SK-N-SH (cell line): ENCODE data around the gene C6orf120. TPM values are rescaled to one million over a fixed set of nuclear protein-coding genes. Genes with fewer than 3 reads are reported as not detected.
A peak's percentile ranks its signal among the peaks of the same experiment; 100 is the strongest.

Experiments used
- CTCF ChIA-PET: fragments of 300-600, 350-600 bp; formaldehyde crosslinking; extraction: SDS; loops from one replicate; lab custom pipeline; 2021; lab: Yijun Ruan, JAX
- POLR2A ChIA-PET: fragments of 350-600 bp; sonication (Branson Sonifier 250); formaldehyde crosslinking; extraction: SDS; loops from one replicate; lab custom pipeline; 2020; ENCODE audit warnings: antibody characterized with exemption, inconsistent platforms; lab: Yijun Ruan, JAX
- DNase-seq: peaks from one replicate; pipeline ENCODE4 v3.0.0; 2012
- H2AFZ ChIP-seq: fragments of 200-600 bp; sonication (generic); 2 replicates; pipeline ENCODE4 v1.8.1; 2016; ENCODE audit warnings: antibody characterized with exemption, mild to moderate bottlenecking, low read depth
- H3F3A ChIP-seq: fragments of 200-600 bp; sonication (generic); replicated peaks from 2 replicates; pipeline ENCODE3; 2016; ENCODE audit warnings: antibody characterized with exemption, mild to moderate bottlenecking; ENCODE audit not compliant: insufficient read depth
- H3K27ac ChIP-seq, 2 experiments: fragments of 200-500 bp in 1 of 2; fragments of 200-600 bp in 1 of 2; sonication (Bioruptor generic) in 1 of 2; sonication (generic), shearing (Covaris generic) in 1 of 2; 2 replicates each; pipeline versions ENCODE4 v1.5.1 to v1.6.1; 2014 to 2016; ENCODE audit warnings: low read depth in 2 of 2, inconsistent platforms in 1 of 2, low read length in 1 of 2, mild to moderate bottlenecking in 1 of 2, mixed read lengths in 1 of 2
- H3K27me3 ChIP-seq: fragments of 200-600 bp; sonication (generic), shearing (Covaris generic); 2 replicates; pipeline ENCODE4 v1.6.1; 2016; ENCODE audit warnings: mixed run types; ENCODE audit not compliant: insufficient read depth
- H3K36me3 ChIP-seq, 2 experiments: fragments of 200-500 bp in 1 of 2; fragments of 200-600 bp in 1 of 2; sonication (Bioruptor generic) in 1 of 2; sonication (generic) in 1 of 2; replicated peaks in 1 of 2; 2 replicates each; pipeline versions ENCODE3 to v1.5.1; 2014 to 2016; ENCODE audit warnings: low read length in 1 of 2, mild to moderate bottlenecking in 1 of 2; ENCODE audit not compliant: insufficient read depth in 2 of 2, control insufficient read depth in 1 of 2
- H3K4me1 ChIP-seq, 2 experiments: fragments of 200-500 bp in 1 of 2; fragments of 200-600 bp in 1 of 2; sonication (Bioruptor generic) in 1 of 2; sonication (generic), shearing (Covaris generic) in 1 of 2; 2 replicates each; pipeline versions ENCODE4 v1.5.1 to v1.6.1; 2014 to 2016; ENCODE audit warnings: low read depth in 1 of 2, low read length in 1 of 2, mixed run types in 1 of 2; ENCODE audit not compliant: insufficient read depth in 2 of 2, control insufficient read depth in 1 of 2
- H3K4me2 ChIP-seq: fragments of 200-600 bp; sonication (generic), shearing (Covaris generic); 2 replicates; pipeline ENCODE4 v1.6.1; 2017; ENCODE audit warnings: mixed run types
- H3K4me3 ChIP-seq, 2 experiments: fragments of 200-500 bp in 1 of 2; fragments of 200-600 bp in 1 of 2; sonication (Bioruptor generic) in 1 of 2; sonication (generic), shearing (Covaris generic) in 1 of 2; 2 replicates each; pipeline versions ENCODE4 v1.5.1 to v1.8.1; 2014 to 2016; ENCODE audit warnings: low read depth in 2 of 2, inconsistent platforms in 1 of 2, low read length in 1 of 2, mild to moderate bottlenecking in 1 of 2, mixed read lengths in 1 of 2, moderate library complexity in 1 of 2
- H3K79me2 ChIP-seq: fragments of 200-600 bp; sonication (generic); 2 replicates; pipeline ENCODE4 v1.8.1; 2017; ENCODE audit warnings: mild to moderate bottlenecking; ENCODE audit not compliant: insufficient read depth
- H3K9ac ChIP-seq: fragments of 200-600 bp; sonication (generic); 2 replicates; pipeline ENCODE4 v1.6.1; 2017; ENCODE audit warnings: mixed run types
- H3K9me2 ChIP-seq: fragments of 200-600 bp; sonication (generic); 2 replicates; pipeline ENCODE4 v1.6.1; 2017; ENCODE audit warnings: mixed run types
- H3K9me3 ChIP-seq: fragments of 200-600 bp; sonication (generic); 2 replicates; pipeline ENCODE4 v1.6.1; 2017; ENCODE audit warnings: mixed run types, mild to moderate bottlenecking, moderate library complexity
- H4K20me1 ChIP-seq: fragments of 200-600 bp; sonication (generic); 2 replicates; pipeline ENCODE4 v1.6.1; 2017; ENCODE audit warnings: mild to moderate bottlenecking, mixed run types; ENCODE audit not compliant: insufficient read depth
- CHD2 ChIP-seq: fragments of 150-350 bp; IDR thresholded peaks from 2 replicates; pipeline ENCODE4 v1.6.1; 2018; ENCODE audit warnings: low read length; ENCODE audit not compliant: partially characterized antibody
- ELF1 ChIP-seq: IDR thresholded peaks from 2 replicates; pipeline ENCODE4 v1.4.0; 2012
- EP300 ChIP-seq, 2 experiments: IDR thresholded peaks; 2 replicates each; pipeline versions ENCODE4 v1.4.0 to v1.6.1; 2012; ENCODE audit warnings: borderline replicate concordance in 1 of 2, low read depth in 1 of 2, low read length in 1 of 2
- EZH2phosphoT487 ChIP-seq: fragments of 200-600 bp; sonication (generic); IDR thresholded peaks from 2 replicates; pipeline ENCODE4 v1.6.1; 2017; ENCODE audit warnings: low read depth, mixed run types, mild to moderate bottlenecking, antibody characterized with exemption, moderate library complexity, borderline replicate concordance
- GABPA ChIP-seq: IDR thresholded peaks from 2 replicates; pipeline ENCODE4 v1.4.0; 2012; ENCODE audit warnings: low read depth, mild to moderate bottlenecking
- JUND ChIP-seq: IDR thresholded peaks from 2 replicates; pipeline ENCODE4 v1.4.0; 2012
- MEF2A ChIP-seq: IDR thresholded peaks from 2 replicates; pipeline ENCODE4 v1.4.0; 2012; ENCODE audit warnings: low read depth, borderline replicate concordance
- MXI1 ChIP-seq: IDR thresholded peaks from 2 replicates; pipeline ENCODE4 v1.6.1; 2012; ENCODE audit warnings: mild to moderate bottlenecking, low read depth, low read length, improper control_type of control experiment
- NRF1 ChIP-seq: IDR thresholded peaks from 2 replicates; pipeline ENCODE4 v1.6.1; 2012; ENCODE audit warnings: low read depth, mild to moderate bottlenecking, low read length
- POLR2AphosphoS5 ChIP-seq: IDR thresholded peaks from 2 replicates; pipeline ENCODE4 v1.6.1; 2012; ENCODE audit warnings: low read depth, low read length
- RCOR1 ChIP-seq: fragments of 150-350 bp; IDR thresholded peaks from 2 replicates; pipeline ENCODE4 v1.6.1; 2017; ENCODE audit warnings: antibody characterized with exemption, low read length
- RXRA ChIP-seq: IDR thresholded peaks from 2 replicates; pipeline ENCODE4 v1.4.0; 2012; ENCODE audit warnings: low read depth, mild to moderate bottlenecking, borderline replicate concordance
- SIN3A ChIP-seq: IDR thresholded peaks from 2 replicates; pipeline ENCODE4 v1.6.1; 2012; ENCODE audit warnings: low read depth, mild to moderate bottlenecking, low read length, moderate library complexity, borderline replicate concordance
- TAF1 ChIP-seq: IDR thresholded peaks from 2 replicates; pipeline ENCODE4 v1.6.1; 2012; ENCODE audit warnings: low read depth, mild to moderate bottlenecking, low read length, moderate library complexity, borderline replicate concordance
- TCF12 ChIP-seq: IDR thresholded peaks from 2 replicates; pipeline ENCODE4 v1.4.0; 2012
- TEAD4 ChIP-seq: IDR thresholded peaks from 2 replicates; pipeline ENCODE4 v1.4.0; 2012; ENCODE audit warnings: mild to moderate bottlenecking, borderline replicate concordance; ENCODE audit not compliant: insufficient read depth
- WGBS: methylation state at CpG from one replicate; pipeline ENCODE4 v1.1.6; 2017; ENCODE audit warnings: low lambda C conversion rate; 5-methylcytosine and 5-hydroxymethylcytosine counted together
- polyA plus RNA-seq, 3 experiments: library from polyadenylated mRNA; depleted of rRNA; stranded (reverse); fragments of >200 nt; gene quantifications; 2 replicates each; pipeline ENCODE4 v1.2.3, GENCODE V29; 2012
- TF ChIP-seq, protein P1 (sequence below): fragments of 150-350 bp; IDR thresholded peaks from 2 replicates; pipeline ENCODE4 v1.6.1; 2017; ENCODE audit warnings: antibody characterized with exemption, low read length, low read depth, borderline replicate concordance
- TF ChIP-seq, protein P2 (sequence below): IDR thresholded peaks from 2 replicates; pipeline ENCODE4; 2012
- TF ChIP-seq, protein P3 (sequence below): IDR thresholded peaks from 2 replicates; pipeline ENCODE4 v1.4.0; 2012; ENCODE audit warnings: low read depth, borderline replicate concordance
- TF ChIP-seq, protein P4 (sequence below): IDR thresholded peaks from 2 replicates; pipeline ENCODE4 v1.4.0; 2012; ENCODE audit warnings: low read depth

The C6orf120 gene
- polyA plus RNA-seq, 1 of the 3 experiments (the other 2 are of a cell fraction), result 10.1 TPM

DNA sequence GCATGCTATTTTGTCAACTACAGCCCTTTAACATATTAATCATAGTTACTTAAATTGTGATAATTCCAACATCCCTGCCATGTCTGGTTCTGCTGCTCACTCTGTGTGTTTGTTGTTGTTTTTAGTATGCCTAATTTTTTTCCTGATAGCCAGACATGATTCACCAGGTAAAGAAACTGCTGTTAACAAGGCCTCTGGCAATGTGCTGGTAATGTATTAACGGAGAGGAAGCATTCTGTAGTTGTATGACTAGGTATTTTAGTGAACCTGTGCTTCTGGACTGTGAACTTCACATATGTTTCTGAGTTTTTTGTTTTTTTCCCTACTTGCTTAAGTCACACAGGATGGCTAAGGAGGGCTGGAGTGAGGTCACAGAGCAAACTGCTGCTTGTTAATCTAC lies 44.6 kb downstream of the C6orf120 start:
- POLR2A ChIA-PET, result no interaction called here
- Histone ChIP-seq H3K27ac (no peak overlapping the region), H3K79me2 (peaks cover 25% of the 10 kb centered on the region), H3K9me3 (0 out of 2 replicates have a peak, but pooled peaks cover 5% of the 10 kb centered on the region), H3K4me2 (no peak overlapping the region), H3K4me3 (no peak overlapping the region), H3K4me1 (peaks cover 0 to 7% of the 10 kb centered on the region in 2 experiments; a peak in 2 of 4 replicates), H3K27me3 (no peaks in the 10 kb centered on the region), H3K9me2 (no peaks in the 10 kb centered on the region), H2AFZ (no peak overlapping the region), H3F3A (no peaks in the 10 kb centered on the region), H3K36me3 (peaks cover 4 to 21% of the 10 kb centered on the region in 2 experiments), H3K9ac (no peak overlapping the region), H4K20me1 (no peaks in the 10 kb centered on the region)
- TF ChIP-seq GABPA (no peak), POLR2AphosphoS5 (no peak), ELF1 (no peak), MEF2A (no peak), CHD2 (no peak), SIN3A (no peak), TCF12 (no peak), TEAD4 (no peak)
- no peak for DNase-seq
- 94% methylated on average over 1 of the region's 1 CpG for WGBS
- CTCF ChIA-PET, result no interaction called here

DNA sequence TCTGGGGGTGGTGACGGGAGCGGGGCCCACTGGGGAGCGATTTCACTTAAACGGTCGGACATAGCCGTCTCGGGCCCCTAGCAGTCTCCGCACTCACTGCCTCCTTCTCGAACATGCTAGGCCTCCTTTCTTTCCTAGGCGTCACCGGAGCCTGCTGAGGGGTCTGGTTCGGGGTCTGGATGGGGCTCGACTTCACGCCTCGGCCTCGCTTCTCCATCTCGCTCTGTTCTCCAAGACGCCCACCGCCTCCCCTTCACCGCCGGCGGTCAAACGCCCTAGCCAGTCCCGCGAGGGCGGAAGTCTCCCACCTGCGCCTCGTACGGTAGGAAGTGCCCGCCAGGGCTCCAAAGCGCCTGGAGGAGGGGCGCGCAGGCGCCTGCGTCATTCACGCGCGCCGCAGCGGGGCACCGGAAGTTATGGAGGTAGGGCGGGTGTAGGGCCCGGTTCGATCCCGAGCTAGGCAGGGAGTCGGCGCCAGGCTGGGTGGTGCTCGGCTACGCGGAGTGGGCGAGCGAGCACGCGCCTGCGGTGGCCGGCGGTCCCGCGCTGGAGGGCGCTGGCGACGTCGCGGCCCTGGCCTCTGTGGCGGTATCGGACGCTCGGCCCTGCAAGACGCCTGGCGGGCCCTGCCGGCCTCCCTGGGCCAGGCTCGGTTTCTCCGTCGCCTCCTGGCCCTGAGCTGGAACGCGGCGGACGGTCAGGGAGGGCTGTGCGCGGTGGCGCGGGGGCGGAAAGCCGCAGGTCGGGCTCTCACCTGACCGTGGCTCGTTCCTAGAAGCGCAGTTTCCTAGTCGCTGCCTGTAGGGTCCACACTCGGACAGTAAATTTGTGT lies 49.5 kb downstream of the C6orf120 start, which contains the start of the genes DYNLT2 and ERMARD:
DYNLT2 (minus strand) TSS at position 331 of the 832 bp plus-strand sequence; CDS start at position 217, 114 bp downstream.
ERMARD (plus strand) TSS at position 381 of the 832 bp plus-strand sequence; CDS start at position 417, 36 bp downstream.
- DNase-seq, result peak; percentile 96
- WGBS, result under 1% methylated on average over 56 of the region's 90 CpGs
- peak within 1 kb of the TSS; percentile 87 to 95 for H3K27ac ChIP-seq
- H3K79me2 ChIP-seq, result peaks cover 45% of the 10 kb centered on the region
- peak within 1 kb of the TSS; percentile 89 for H2AFZ ChIP-seq
- peaks cover 14 to 16% of the 10 kb centered on the region in 2 experiments for H3K36me3 ChIP-seq
- ChIA-PET POLR2A (interaction anchor here (0.6 to 1.2 kb wide), 7 partner anchors 10 to 803 kb away, joined by 3 to 7 read pairs (median 4); partner anchors contain the start of genes C6orf120, FAM120B, TBP and WDR27), CTCF (interaction anchor here (0.8 to 1.9 kb wide), 4 partner anchors 10 to 38 kb away, joined by 3 to 6 read pairs (median 5); no protein-coding TSS in a partner anchor)
- peak within 1 kb of the TSS; percentile 93 for H3K9ac ChIP-seq
- H3K4me3 ChIP-seq, result peak within 1 kb of the TSS; percentile 75 to 95
- 0 out of 2 replicates have a peak, but pooled peaks cover 2% of the 10 kb centered on the region for H3K9me3 ChIP-seq
- peaks cover 7 to 14% of the 10 kb centered on the region in 2 experiments; a peak in 3 of 4 replicates for H3K4me1 ChIP-seq
- H3F3A ChIP-seq, result no peaks in the 10 kb centered on the region
- H3K9me2 ChIP-seq, result no peaks in the 10 kb centered on the region
- H4K20me1 ChIP-seq, result no peaks in the 10 kb centered on the region
- H3K27me3 ChIP-seq, result no peaks in the 10 kb centered on the region
- H3K4me2 ChIP-seq, result peak within 1 kb of the TSS; percentile 92
- TF ChIP-seq CHD2, result peak; percentile 96
- no peak for TF ChIP-seq TEAD4
- TF ChIP-seq EP300 (IDR thresholded peaks at IDR 0.05; ENCODE audit: borderline replicate concordance in 1 of 2, low read depth in 1 of 2, low read length in 1 of 2), result peak in 1 of 2 experiments; percentile 23; a peak in 1 of 4 replicates
- TF ChIP-seq JUND, result no peak
- TF ChIP-seq RCOR1, result peak; percentile 28; the same call in 1 of the 2 replicates
- TF ChIP-seq ELF1, result peak; percentile 94
- TF ChIP-seq NRF1, result peak; percentile 54
- TF ChIP-seq RXRA, result no peak
- TF ChIP-seq POLR2AphosphoS5, result peak; percentile 92
- TF ChIP-seq MXI1, result peak; percentile 67; the same call in 1 of the 2 replicates
- no peak for TF ChIP-seq EZH2phosphoT487
- TF ChIP-seq TCF12, result peak; percentile 19; the same call in 1 of the 2 replicates
- TF ChIP-seq, protein P1, sequence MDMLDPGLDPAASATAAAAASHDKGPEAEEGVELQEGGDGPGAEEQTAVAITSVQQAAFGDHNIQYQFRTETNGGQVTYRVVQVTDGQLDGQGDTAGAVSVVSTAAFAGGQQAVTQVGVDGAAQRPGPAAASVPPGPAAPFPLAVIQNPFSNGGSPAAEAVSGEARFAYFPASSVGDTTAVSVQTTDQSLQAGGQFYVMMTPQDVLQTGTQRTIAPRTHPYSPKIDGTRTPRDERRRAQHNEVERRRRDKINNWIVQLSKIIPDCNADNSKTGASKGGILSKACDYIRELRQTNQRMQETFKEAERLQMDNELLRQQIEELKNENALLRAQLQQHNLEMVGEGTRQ, result no peak
- peak; percentile 92 for TF ChIP-seq TAF1
- TF ChIP-seq, protein P2, sequence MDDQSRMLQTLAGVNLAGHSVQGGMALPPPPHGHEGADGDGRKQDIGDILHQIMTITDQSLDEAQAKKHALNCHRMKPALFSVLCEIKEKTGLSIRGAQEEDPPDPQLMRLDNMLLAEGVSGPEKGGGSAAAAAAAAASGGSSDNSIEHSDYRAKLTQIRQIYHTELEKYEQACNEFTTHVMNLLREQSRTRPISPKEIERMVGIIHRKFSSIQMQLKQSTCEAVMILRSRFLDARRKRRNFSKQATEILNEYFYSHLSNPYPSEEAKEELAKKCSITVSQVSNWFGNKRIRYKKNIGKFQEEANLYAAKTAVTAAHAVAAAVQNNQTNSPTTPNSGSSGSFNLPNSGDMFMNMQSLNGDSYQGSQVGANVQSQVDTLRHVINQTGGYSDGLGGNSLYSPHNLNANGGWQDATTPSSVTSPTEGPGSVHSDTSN, result 0 out of 2 replicates have a peak, but pooled peaks have one; percentile 3
- TF ChIP-seq, protein P3, sequence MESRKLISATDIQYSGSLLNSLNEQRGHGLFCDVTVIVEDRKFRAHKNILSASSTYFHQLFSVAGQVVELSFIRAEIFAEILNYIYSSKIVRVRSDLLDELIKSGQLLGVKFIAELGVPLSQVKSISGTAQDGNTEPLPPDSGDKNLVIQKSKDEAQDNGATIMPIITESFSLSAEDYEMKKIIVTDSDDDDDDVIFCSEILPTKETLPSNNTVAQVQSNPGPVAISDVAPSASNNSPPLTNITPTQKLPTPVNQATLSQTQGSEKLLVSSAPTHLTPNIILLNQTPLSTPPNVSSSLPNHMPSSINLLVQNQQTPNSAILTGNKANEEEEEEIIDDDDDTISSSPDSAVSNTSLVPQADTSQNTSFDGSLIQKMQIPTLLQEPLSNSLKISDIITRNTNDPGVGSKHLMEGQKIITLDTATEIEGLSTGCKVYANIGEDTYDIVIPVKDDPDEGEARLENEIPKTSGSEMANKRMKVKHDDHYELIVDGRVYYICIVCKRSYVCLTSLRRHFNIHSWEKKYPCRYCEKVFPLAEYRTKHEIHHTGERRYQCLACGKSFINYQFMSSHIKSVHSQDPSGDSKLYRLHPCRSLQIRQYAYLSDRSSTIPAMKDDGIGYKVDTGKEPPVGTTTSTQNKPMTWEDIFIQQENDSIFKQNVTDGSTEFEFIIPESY, result peak; percentile 82; the same call in 1 of the 2 replicates
- TF ChIP-seq, protein P4, sequence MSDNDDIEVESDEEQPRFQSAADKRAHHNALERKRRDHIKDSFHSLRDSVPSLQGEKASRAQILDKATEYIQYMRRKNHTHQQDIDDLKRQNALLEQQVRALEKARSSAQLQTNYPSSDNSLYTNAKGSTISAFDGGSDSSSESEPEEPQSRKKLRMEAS, result peak; percentile 92
